DOHH2 (cell line): ENCODE data around the gene STK4.

Source experiments
- H3F3A ChIP-seq: fragments of 200-600 bp; sonication (generic), shearing (Covaris generic); 2 replicates; pipeline ENCODE4 v1.6.0; 2016; ENCODE audit warnings: antibody characterized with exemption, mild to moderate bottlenecking; ENCODE audit not compliant: control insufficient read depth, insufficient read depth
- H3K27ac ChIP-seq: fragments of 200-600 bp; sonication (generic); 2 replicates; pipeline ENCODE4 v1.5.1; 2014; ENCODE audit warnings: low read depth, mild to moderate bottlenecking, low read length, moderate library complexity
- H3K27me3 ChIP-seq: fragments of 200-600 bp; sonication (generic); 2 replicates; pipeline ENCODE4 v1.6.1; 2014; ENCODE audit warnings: mild to moderate bottlenecking, low read length, mixed read lengths; ENCODE audit not compliant: control insufficient read depth
- H3K36me3 ChIP-seq: fragments of 200-600 bp; sonication (generic); 2 replicates; pipeline ENCODE4 v1.6.1; 2014; ENCODE audit warnings: mild to moderate bottlenecking, low read length, moderate library complexity, mixed read lengths; ENCODE audit not compliant: control insufficient read depth
- H3K4me1 ChIP-seq: fragments of 200-600 bp; sonication (generic); 2 replicates; pipeline ENCODE4 v1.6.1; 2014; ENCODE audit warnings: mild to moderate bottlenecking, low read length, mixed read lengths; ENCODE audit not compliant: control insufficient read depth
- H3K4me2 ChIP-seq: fragments of 200-600 bp; sonication (generic); 2 replicates; pipeline ENCODE4 v1.6.0; 2014; ENCODE audit warnings: mild to moderate bottlenecking, low read length, moderate library complexity
- H3K4me3 ChIP-seq: fragments of 200-600 bp; sonication (generic); 2 replicates; pipeline ENCODE4 v1.5.1; 2014; ENCODE audit warnings: mild to moderate bottlenecking, low read length, mixed read lengths
- H3K79me2 ChIP-seq: fragments of 200-600 bp; sonication (generic); 2 replicates; pipeline ENCODE4 v1.6.1; 2014; ENCODE audit warnings: mild to moderate bottlenecking, low read length, mixed read lengths; ENCODE audit not compliant: control insufficient read depth
- H3K9me2 ChIP-seq: fragments of 200-600 bp; sonication (generic); replicated peaks from 2 replicates; pipeline ENCODE4 v1.6.1; 2014; ENCODE audit warnings: mild to moderate bottlenecking, low read length, mixed read lengths; ENCODE audit not compliant: control insufficient read depth
- H3K9me3 ChIP-seq: fragments of 200-600 bp; sonication (generic); 2 replicates; pipeline ENCODE4 v1.6.1; 2014; ENCODE audit warnings: antibody characterized with exemption, low read length, mixed read lengths; ENCODE audit not compliant: control insufficient read depth, insufficient read depth
- H4K20me1 ChIP-seq: fragments of 200-600 bp; sonication (generic); 2 replicates; pipeline ENCODE4 v1.6.0; 2014; ENCODE audit warnings: low read depth, mild to moderate bottlenecking, antibody characterized with exemption, low read length, moderate library complexity; ENCODE audit not compliant: control insufficient read depth, insufficient read depth
- CTCF ChIP-seq: fragments of 200-600 bp; sonication (generic); IDR thresholded peaks from one replicate; pipeline ENCODE4 v1.5.1; 2014; ENCODE audit warnings: antibody characterized with exemption, mild to moderate bottlenecking, low read depth, low read length; ENCODE audit not compliant: poor library complexity, severe bottlenecking
- EZH2phosphoT487 ChIP-seq: fragments of 200-600 bp; sonication (generic); IDR thresholded peaks from 2 replicates; pipeline ENCODE4 v1.6.1; 2017; ENCODE audit warnings: borderline replicate concordance, mild to moderate bottlenecking, antibody characterized with exemption, low read length, moderate library complexity, mixed read lengths

The STK4 gene

GRCh38 chr20:45094864-45095574 lies 128.7 kb downstream of the STK4 start:
- Histone ChIP-seq H3K79me2 (no peaks in the 10 kb centered on the region), H3K4me3 (no peak overlapping the region), H3F3A (no peaks in the 10 kb centered on the region), H3K36me3 (peaks cover 10% of the 10 kb centered on the region; the same call in 1 of the 2 replicates), H3K4me1 (peaks cover 30% of the 10 kb centered on the region), H3K9me2 (no peaks in the 10 kb centered on the region), H3K27me3 (peaks cover 2% of the 10 kb centered on the region; the same call in 1 of the 2 replicates), H3K9me3 (no peaks in the 10 kb centered on the region), H4K20me1 (0 out of 2 replicates have a peak, but pooled peaks cover 3% of the 10 kb centered on the region), H3K4me2 (no peak overlapping the region), H3K27ac (no peak overlapping the region)
- TF ChIP-seq EZH2phosphoT487 (no peak), CTCF (no peak)

- TF ChIP-seq CTCF (peak; percentile 79), EZH2phosphoT487 (no peak)
- Histone ChIP-seq H3K36me3 (peaks cover 4% of the 10 kb centered on the region; the same call in 1 of the 2 replicates), H3K79me2 (no peaks in the 10 kb centered on the region), H3K9me2 (no peaks in the 10 kb centered on the region), H3K4me2 (no peak overlapping the region), H4K20me1 (0 out of 2 replicates have a peak, but pooled peaks cover 4% of the 10 kb centered on the region), H3K27ac (no peak overlapping the region), H3F3A (no peaks in the 10 kb centered on the region), H3K9me3 (no peaks in the 10 kb centered on the region), H3K27me3 (peaks cover 9% of the 10 kb centered on the region; the same call in 1 of the 2 replicates), H3K4me1 (peaks cover 32% of the 10 kb centered on the region), H3K4me3 (no peak overlapping the region)
These were observed 129.5 kb downstream of the STK4 start for GRCh38 chr20:45095805-45096238.

- Histone ChIP-seq H3K4me2 (no peak overlapping the region), H3K9me2 (no peaks in the 10 kb centered on the region), H3K27me3 (peaks cover 15% of the 10 kb centered on the region), H3K27ac (no peak overlapping the region), H3K4me3 (no peak overlapping the region), H3K9me3 (no peaks in the 10 kb centered on the region), H3K36me3 (0 out of 2 replicates have a peak, but pooled peaks cover 2% of the 10 kb centered on the region), H3F3A (no peaks in the 10 kb centered on the region), H3K4me1 (peaks cover 25% of the 10 kb centered on the region), H4K20me1 (0 out of 2 replicates have a peak, but pooled peaks cover 4% of the 10 kb centered on the region), H3K79me2 (no peaks in the 10 kb centered on the region)
- TF ChIP-seq CTCF (no peak), EZH2phosphoT487 (no peak)
These were observed 130.5 kb downstream of the STK4 start for GRCh38 chr20:45096781-45097180.
